GM23338 (cell line): ENCODE measurements around the gene ABCF2.

Experiments
- CREB1 ChIP-seq: fragments of 250-450 bp; sonication (Bioruptor Pico); IDR thresholded peaks from 2 replicates; pipeline ENCODE4 v1.5.0; 2020; ENCODE audit warnings: low read depth, mild to moderate bottlenecking, moderate library complexity
- ETS1 ChIP-seq: IDR thresholded peaks from 2 replicates; pipeline ENCODE4 v1.6.1; 2016; ENCODE audit warnings: antibody characterized with exemption
- EZH2 ChIP-seq: fragments of 200-600 bp; sonication (generic); IDR thresholded peaks from one replicate; pipeline ENCODE4 v1.8.0; 2017; ENCODE audit warnings: antibody characterized with exemption, mild to moderate bottlenecking, low read depth; ENCODE audit not compliant: unreplicated experiment
- EZH2phosphoT487 ChIP-seq: fragments of 200-600 bp; sonication (generic); IDR thresholded peaks from one replicate; pipeline ENCODE4 v1.8.1; 2018; ENCODE audit warnings: antibody characterized with exemption; ENCODE audit not compliant: unreplicated experiment
- JUNB ChIP-seq: IDR thresholded peaks from one replicate; pipeline ENCODE4 v1.6.1; 2016; ENCODE audit warnings: antibody characterized with exemption; ENCODE audit not compliant: unreplicated experiment
- NANOG ChIP-seq: IDR thresholded peaks from 2 replicates; pipeline ENCODE4 v1.6.1; 2016; ENCODE audit warnings: antibody characterized with exemption, borderline replicate concordance
- POLR2AphosphoS5 ChIP-seq: IDR thresholded peaks from 2 replicates; pipeline ENCODE4 v1.6.1; 2016; ENCODE audit warnings: antibody characterized with exemption, low read depth
- STAT1 ChIP-seq: IDR thresholded peaks from one replicate; pipeline ENCODE4 v1.6.1; 2016; ENCODE audit warnings: antibody characterized with exemption; ENCODE audit not compliant: unreplicated experiment
- ZNF331 ChIP-seq: fragments of 250-450 bp; sonication (Bioruptor Pico); IDR thresholded peaks from 2 replicates; pipeline ENCODE4 v1.5.0; 2020; ENCODE audit warnings: low read depth, mild to moderate bottlenecking, moderate library complexity
- ZNF462 ChIP-seq: fragments of 250-450 bp; sonication (Bioruptor Pico); IDR thresholded peaks from 2 replicates; pipeline ENCODE4 v1.5.0; 2020; ENCODE audit warnings: mild to moderate bottlenecking, moderate library complexity
- TF ChIP-seq, protein P1 (sequence below), 2 experiments: fragments of 200-600 bp in 1 of 2; sonication (generic) in 1 of 2; conservative IDR thresholded peaks; 2 replicates each; pipeline versions ENCODE4 v1.5.1 to v1.6.1; 2016 to 2017; ENCODE audit warnings: antibody characterized with exemption in 2 of 2, low read depth in 2 of 2, mild to moderate bottlenecking in 2 of 2, moderate library complexity in 1 of 2
- TF ChIP-seq, protein P2 (sequence below): IDR thresholded peaks from one replicate; pipeline ENCODE4 v1.6.1; 2018; ENCODE audit warnings: antibody characterized with exemption; ENCODE audit not compliant: unreplicated experiment

DNA sequence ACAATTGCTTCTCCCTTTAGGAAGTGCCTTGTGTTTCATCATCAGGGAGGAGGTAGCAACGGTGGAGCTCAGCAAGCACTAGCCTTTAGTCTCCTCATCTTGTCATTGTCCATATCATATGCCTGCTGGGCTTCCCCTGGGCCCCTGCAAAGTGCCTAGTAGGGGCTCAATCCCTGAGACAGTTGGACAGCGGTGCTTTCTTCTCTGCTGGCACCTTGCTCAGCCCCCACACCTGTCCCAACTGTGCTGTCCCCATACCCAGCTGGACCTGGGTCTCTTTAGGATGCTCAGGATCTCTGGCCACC is 16.0 kb upstream of the ABCF2 start:
- TF ChIP-seq, protein P1, sequence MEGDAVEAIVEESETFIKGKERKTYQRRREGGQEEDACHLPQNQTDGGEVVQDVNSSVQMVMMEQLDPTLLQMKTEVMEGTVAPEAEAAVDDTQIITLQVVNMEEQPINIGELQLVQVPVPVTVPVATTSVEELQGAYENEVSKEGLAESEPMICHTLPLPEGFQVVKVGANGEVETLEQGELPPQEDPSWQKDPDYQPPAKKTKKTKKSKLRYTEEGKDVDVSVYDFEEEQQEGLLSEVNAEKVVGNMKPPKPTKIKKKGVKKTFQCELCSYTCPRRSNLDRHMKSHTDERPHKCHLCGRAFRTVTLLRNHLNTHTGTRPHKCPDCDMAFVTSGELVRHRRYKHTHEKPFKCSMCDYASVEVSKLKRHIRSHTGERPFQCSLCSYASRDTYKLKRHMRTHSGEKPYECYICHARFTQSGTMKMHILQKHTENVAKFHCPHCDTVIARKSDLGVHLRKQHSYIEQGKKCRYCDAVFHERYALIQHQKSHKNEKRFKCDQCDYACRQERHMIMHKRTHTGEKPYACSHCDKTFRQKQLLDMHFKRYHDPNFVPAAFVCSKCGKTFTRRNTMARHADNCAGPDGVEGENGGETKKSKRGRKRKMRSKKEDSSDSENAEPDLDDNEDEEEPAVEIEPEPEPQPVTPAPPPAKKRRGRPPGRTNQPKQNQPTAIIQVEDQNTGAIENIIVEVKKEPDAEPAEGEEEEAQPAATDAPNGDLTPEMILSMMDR (conservative IDR thresholded peaks at IDR 0.05; ENCODE audit: low read depth in 2 of 2) = no peak
- TF ChIP-seq JUNB (no peak), EZH2phosphoT487 (no peak), EZH2 (no peak), STAT1 (no peak), POLR2AphosphoS5 (no peak), ZNF331 (CRISPR knock-in tag) (no peak), ZNF462 (CRISPR knock-in tag) (no peak), NANOG (no peak), CREB1 (CRISPR knock-in tag) (no peak), ETS1 (no peak)
- TF ChIP-seq, protein P2, sequence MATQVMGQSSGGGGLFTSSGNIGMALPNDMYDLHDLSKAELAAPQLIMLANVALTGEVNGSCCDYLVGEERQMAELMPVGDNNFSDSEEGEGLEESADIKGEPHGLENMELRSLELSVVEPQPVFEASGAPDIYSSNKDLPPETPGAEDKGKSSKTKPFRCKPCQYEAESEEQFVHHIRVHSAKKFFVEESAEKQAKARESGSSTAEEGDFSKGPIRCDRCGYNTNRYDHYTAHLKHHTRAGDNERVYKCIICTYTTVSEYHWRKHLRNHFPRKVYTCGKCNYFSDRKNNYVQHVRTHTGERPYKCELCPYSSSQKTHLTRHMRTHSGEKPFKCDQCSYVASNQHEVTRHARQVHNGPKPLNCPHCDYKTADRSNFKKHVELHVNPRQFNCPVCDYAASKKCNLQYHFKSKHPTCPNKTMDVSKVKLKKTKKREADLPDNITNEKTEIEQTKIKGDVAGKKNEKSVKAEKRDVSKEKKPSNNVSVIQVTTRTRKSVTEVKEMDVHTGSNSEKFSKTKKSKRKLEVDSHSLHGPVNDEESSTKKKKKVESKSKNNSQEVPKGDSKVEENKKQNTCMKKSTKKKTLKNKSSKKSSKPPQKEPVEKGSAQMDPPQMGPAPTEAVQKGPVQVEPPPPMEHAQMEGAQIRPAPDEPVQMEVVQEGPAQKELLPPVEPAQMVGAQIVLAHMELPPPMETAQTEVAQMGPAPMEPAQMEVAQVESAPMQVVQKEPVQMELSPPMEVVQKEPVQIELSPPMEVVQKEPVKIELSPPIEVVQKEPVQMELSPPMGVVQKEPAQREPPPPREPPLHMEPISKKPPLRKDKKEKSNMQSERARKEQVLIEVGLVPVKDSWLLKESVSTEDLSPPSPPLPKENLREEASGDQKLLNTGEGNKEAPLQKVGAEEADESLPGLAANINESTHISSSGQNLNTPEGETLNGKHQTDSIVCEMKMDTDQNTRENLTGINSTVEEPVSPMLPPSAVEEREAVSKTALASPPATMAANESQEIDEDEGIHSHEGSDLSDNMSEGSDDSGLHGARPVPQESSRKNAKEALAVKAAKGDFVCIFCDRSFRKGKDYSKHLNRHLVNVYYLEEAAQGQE = no peak
